Naive B cell (primary cell): ENCODE measurements around the gene AMBRA1. TPM values are rescaled to one million over a fixed set of nuclear protein-coding genes. Genes with fewer than 3 reads are reported as not detected.

Source experiments
- ATAC-seq, 2 donors: fragments of 150-1000 bp; cut with Tn5 transposase; 2 replicates each; pipeline ENCODE4 v1.10.0; 2021; ENCODE audit warnings: low read depth in 2 of 2, mild to moderate bottlenecking in 2 of 2, moderate library complexity in 2 of 2
- DNase-seq: peaks from one replicate; pipeline ENCODE4 v3.0.0; 2022
- H3K27ac Mint-ChIP-seq, 6 donors: one replicate each; pipeline ENCODE4 v1.8.0; 2020 to 2022; ENCODE audit warnings: mild to moderate bottlenecking in 6 of 6, mixed read lengths in 6 of 6, moderate library complexity in 5 of 6, inconsistent platforms in 2 of 6
- H3K27me3 Mint-ChIP-seq, 3 donors: one replicate each; pipeline ENCODE4 v1.8.0; 2021 to 2022; ENCODE audit warnings: mixed read lengths in 3 of 3, mild to moderate bottlenecking in 1 of 3
- H3K36me3 Mint-ChIP-seq, 2 donors: one replicate each; pipeline ENCODE4 v1.8.0; 2020 to 2022; ENCODE audit warnings: mixed read lengths in 2 of 2, inconsistent platforms in 1 of 2, mild to moderate bottlenecking in 1 of 2
- H3K4me1 Mint-ChIP-seq, 3 donors: one replicate each; pipeline ENCODE4 v1.8.0; 2020 to 2022; ENCODE audit warnings: mixed read lengths in 3 of 3, inconsistent platforms in 1 of 3, mild to moderate bottlenecking in 1 of 3, moderate library complexity in 1 of 3
- H3K4me3 Mint-ChIP-seq, 8 donors: one replicate each; pipeline ENCODE4 v1.8.0; 2020 to 2022; ENCODE audit warnings: mild to moderate bottlenecking in 8 of 8, mixed read lengths in 8 of 8, moderate library complexity in 8 of 8, inconsistent platforms in 2 of 8
- H3K9me3 Mint-ChIP-seq, 7 donors: one replicate each; pipeline ENCODE4 v1.8.0; 2020 to 2022; ENCODE audit warnings: mixed read lengths in 7 of 7, mild to moderate bottlenecking in 5 of 7, inconsistent platforms in 2 of 7, moderate library complexity in 1 of 7
- polyA plus RNA-seq, 6 donors: library from polyadenylated mRNA; unstranded; fragments of 300-500 nt; fragmentation: Illumina TruSeq; gene quantifications; one replicate each; pipeline ENCODE4 v1.2.3, GENCODE V29; 2021; ENCODE audit warnings: low read depth in 6 of 6

AMBRA1 gene
- polyA plus RNA-seq, 6 donors from 2014 or later: 6.6 to 11.3 (median 7.8) TPM

DNA sequence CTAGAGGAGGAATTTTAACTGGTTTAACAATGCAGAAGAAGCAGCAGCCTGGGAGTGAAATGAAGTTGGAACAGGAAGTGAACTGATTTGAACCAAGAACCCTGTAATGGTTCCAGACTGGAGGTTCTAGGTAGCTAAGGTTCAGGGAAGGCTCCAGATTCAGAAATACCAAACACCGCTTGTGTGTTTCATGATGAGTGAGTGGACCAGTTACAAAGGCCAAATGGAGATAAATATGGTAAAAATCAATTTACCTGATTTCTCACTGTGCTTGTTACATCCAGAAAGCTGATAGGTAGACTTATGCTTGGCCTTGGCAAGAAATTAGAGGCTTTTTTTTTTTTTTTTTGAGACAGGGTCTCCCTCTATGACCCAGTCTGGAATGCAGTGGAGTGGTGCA lies 36.4 kb upstream of the AMBRA1 start:
- H3K27me3 Mint-ChIP-seq: no peaks in the 10 kb centered on the region

DNA sequence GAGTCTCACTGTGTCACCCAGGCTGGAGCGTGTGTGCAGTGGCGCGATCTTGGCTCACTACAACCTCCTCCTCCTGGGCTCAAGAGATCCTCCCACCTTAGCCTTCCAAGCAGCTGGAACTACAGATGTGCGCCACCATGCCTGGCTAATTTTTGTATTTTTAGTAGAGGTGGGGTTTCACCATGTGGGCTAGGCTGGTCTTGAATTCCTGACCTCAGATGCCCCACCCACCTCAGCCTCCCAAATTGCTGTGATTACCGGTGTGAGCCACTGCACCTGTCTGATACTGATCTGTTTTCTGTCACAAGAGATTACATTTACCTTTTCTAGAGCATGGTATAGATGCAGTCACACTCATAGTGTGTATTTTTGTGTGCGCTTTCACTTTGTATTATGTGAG lies 35.1 kb upstream of the AMBRA1 start:
- H3K27me3 Mint-ChIP-seq: no peaks in the 10 kb centered on the region
- H3K4me1 Mint-ChIP-seq: peaks cover 0 to 25% (median 5%) of the 10 kb centered on the region in 3 donors
- H3K27ac Mint-ChIP-seq: peak overlapping the region in 1 of 6 donors; percentile 41
- no peak overlapping the region for H3K4me3 Mint-ChIP-seq
- ATAC-seq: no peak
- no peak for DNase-seq
- peaks cover 4 to 10% of the 10 kb centered on the region in 2 donors for H3K36me3 Mint-ChIP-seq
- H3K9me3 Mint-ChIP-seq: no peaks in the 10 kb centered on the region

More for the DNA sequence above, 36.4 kb upstream of the AMBRA1 start:
- Mint-ChIP-seq H3K27ac (no peak overlapping the region), H3K36me3 (peaks cover 4 to 7% of the 10 kb centered on the region in 2 donors), H3K4me3 (no peak overlapping the region), H3K9me3 (no peaks in the 10 kb centered on the region), H3K4me1 (peaks cover 0 to 17% (median 5%) of the 10 kb centered on the region in 3 donors)
- ATAC-seq (no peak), DNase-seq (no peak)

DNA sequence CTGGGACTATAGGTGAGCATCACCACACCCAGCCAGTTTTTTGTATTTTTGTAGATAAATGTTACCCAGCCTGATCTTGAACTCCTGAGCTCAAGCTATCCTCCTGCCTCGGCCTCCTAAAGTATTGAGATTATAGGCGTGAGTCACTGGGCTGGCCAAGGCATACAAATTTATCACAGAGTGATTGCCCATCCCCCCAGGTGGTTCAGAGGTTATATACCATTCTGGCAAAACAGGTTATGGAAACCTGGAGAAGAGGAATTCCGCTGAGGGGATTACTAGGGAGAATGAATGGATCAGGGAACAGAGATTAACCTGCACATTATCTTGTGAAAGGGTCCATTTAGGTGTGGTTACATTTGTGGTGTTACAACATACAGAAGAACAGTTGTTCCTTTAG lies 31.6 kb upstream of the AMBRA1 start:
- Mint-ChIP-seq H3K36me3 (peaks cover 9 to 10% of the 10 kb centered on the region in 2 donors), H3K27me3 (no peaks in the 10 kb centered on the region), H3K4me1 (peaks cover 0 to 38% (median 13%) of the 10 kb centered on the region in 3 donors), H3K4me3 (peak overlapping the region in 1 of 8 donors; percentile 29), H3K27ac (peak overlapping the region in 1 of 6 donors; percentile 61), H3K9me3 (no peaks in the 10 kb centered on the region)
- DNase-seq (no peak), ATAC-seq (no peak)

DNA sequence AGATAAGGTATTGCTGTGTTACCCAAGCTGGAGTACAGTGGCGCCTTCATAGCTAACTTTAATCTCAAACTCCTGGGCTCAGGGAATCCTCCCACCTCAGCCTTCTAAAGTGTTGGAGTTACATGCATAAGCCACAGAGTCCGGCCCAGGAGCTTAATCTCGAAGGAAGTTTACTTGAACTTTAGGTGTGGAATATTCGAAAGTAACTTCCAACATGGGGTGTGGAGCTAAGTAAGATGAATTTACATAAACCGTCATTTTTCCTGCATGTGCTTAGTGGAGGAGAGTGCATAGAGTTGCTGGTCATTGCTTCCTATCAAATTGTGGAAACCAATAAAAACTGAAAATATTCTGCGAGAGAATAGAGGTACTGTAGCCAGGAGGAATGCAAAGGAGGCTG lies 25.0 kb upstream of the AMBRA1 start:
- ATAC-seq (no peak), DNase-seq (no peak)
- peaks cover 0 to 5% of the 10 kb centered on the region in 2 donors for H3K36me3 Mint-ChIP-seq
- H3K27ac Mint-ChIP-seq: peak overlapping the region in 2 of 6 donors; percentile 73 to 100
- no peaks in the 10 kb centered on the region for H3K9me3 Mint-ChIP-seq
- H3K27me3 Mint-ChIP-seq: no peaks in the 10 kb centered on the region
- H3K4me1 Mint-ChIP-seq: peaks cover 26 to 43% (median 28%) of the 10 kb centered on the region in 3 donors
- peak overlapping the region in 7 of 8 donors; percentile 51 to 99 (median 94) for H3K4me3 Mint-ChIP-seq

DNA sequence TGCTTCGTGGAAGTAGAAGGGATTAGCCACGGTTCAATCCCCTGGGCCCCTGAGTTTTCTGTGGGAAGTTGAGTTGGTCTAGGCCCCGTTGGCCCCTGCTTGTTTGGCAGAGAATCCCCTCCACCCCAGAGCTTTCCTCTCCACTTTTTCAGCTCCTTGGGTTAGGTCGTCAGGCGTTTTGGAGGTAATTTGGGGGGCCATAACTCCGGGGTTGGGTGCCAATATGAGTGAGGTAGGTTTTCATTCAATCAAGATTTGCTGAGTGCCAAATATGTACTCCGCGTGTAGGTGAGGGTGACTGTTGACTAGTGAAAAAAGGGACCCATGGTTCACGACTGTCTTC lies 24.1 kb upstream of the AMBRA1 start:
- H3K9me3 Mint-ChIP-seq: no peaks in the 10 kb centered on the region
- no peak for DNase-seq
- no peaks in the 10 kb centered on the region for H3K27me3 Mint-ChIP-seq
- peak overlapping the region; percentile 92 to 99 (median 98) for H3K4me3 Mint-ChIP-seq
- no peak for ATAC-seq
- peak overlapping the region; percentile 99 to 100 (median 99) for H3K27ac Mint-ChIP-seq
- H3K36me3 Mint-ChIP-seq: peaks cover 0 to 5% of the 10 kb centered on the region in 2 donors
- peaks cover 26 to 46% (median 28%) of the 10 kb centered on the region in 3 donors for H3K4me1 Mint-ChIP-seq

DNA sequence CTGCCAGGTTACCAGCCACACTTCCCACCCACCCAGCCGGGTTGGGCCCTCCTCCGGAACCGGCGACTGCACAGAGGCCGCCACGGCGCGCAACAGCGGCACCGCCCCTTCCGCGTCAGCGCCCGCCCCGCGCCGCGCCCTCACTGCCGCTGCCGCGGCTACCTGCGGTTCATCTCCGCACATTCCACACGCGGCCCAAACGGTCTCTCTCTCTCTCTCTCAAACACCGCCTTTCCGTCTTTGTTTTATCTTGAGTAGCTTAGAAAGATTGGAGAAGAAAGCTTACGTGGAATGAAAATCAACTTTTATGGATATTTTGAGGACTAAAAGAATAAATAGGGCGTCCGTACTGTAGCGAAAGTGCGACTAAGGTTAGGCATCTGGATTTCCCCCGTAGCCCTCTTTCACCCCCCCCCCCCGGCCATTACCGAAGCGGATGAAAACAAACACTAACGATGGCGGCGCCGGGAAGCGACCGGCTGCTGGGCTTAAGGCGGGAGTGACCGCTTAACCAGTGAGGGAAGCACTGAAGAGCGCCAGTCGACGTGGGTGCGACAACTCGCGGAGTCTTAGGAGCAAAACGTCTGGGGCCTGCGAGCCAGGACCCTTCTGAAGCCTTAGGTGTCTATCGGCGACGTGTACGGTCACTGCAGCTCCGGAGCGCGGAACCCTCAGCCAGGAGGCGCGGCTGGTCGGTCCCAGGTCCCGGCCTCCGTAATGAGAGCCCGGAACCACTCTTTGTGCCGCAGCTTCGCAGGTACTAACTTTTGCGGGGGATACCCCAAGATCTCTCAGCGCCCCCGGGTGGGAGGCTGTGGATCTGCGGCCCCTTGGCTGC lies 23.5 kb upstream of the AMBRA1 start, which contains the start of the genes ATG13 and HARBI1:
Gene ATG13 (plus strand): TSS at position 420 of the 838 bp plus-strand sequence. CDS start 26,739 bp downstream, outside the sequence.
Gene HARBI1 (minus strand): TSS at position 94 of the 838 bp plus-strand sequence. CDS start 990 bp downstream, outside the sequence.
- H3K9me3 Mint-ChIP-seq: no peaks in the 10 kb centered on the region
- peaks cover 0 to 5% of the 10 kb centered on the region in 2 donors for H3K36me3 Mint-ChIP-seq
- peak; percentile 94 for DNase-seq
- ATAC-seq: peak; percentile 91 to 94
- no peaks in the 10 kb centered on the region for H3K27me3 Mint-ChIP-seq
- peak within 1 kb of the TSS; percentile 92 to 99 (median 98) for H3K4me3 Mint-ChIP-seq
- H3K4me1 Mint-ChIP-seq: peaks cover 26 to 47% (median 28%) of the 10 kb centered on the region in 3 donors
- H3K27ac Mint-ChIP-seq: peak within 1 kb of the TSS; percentile 99 to 100 (median 99)

DNA sequence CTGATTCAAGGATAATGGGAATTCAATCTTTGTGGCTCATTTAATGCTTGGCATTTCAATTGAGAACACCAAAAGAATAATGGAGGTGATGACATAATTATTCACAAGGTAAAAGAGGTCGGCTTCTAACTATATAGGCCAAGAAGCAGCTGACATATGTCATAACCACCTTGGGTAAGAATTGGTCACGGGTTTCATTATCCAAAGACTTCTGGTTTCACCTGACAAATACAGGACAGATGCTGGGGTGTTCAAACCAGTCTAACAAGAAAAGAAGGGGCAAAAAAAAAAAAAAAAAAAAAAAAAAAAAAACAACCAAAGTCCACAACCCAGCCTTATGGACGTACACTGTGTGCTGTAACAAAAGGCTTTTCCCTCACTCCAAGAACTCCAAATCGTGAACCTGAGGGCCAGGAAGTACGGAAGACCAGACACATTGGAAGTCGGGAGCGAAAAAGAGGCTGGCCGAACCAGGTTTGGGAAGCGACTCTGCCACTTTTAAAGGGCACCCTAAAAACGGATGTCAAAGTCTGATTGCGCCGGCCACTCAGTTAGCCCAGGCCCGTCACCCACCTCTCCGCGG lies 22.8 kb upstream of the AMBRA1 start:
- Mint-ChIP-seq H3K27me3 (no peaks in the 10 kb centered on the region), H3K4me1 (peaks cover 25 to 45% (median 26%) of the 10 kb centered on the region in 3 donors), H3K36me3 (peaks cover 0 to 2% of the 10 kb centered on the region in 2 donors), H3K4me3 (peak overlapping the region; percentile 92 to 99 (median 98)), H3K9me3 (no peaks in the 10 kb centered on the region), H3K27ac (peak overlapping the region; percentile 99 to 100 (median 99))
- no peak for DNase-seq
- no peak for ATAC-seq

DNA sequence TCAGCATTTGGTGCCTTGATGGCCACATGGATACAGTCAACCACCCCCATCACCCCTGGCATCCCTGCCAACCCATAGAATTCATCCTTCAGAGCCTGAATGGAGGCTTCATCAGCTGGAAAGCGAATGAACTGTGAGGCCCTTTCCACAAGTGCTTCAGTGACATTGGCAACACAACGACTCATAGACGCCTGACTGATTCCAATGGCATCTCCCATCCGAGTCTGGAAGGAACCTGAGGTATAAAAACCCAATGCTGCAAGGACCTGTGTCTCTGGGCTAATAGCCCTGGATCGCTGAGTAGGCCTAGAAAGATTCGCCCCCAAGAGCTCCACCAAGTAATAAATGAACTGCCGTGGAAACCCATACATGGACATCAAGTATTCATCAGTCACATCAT lies 21.9 kb upstream of the AMBRA1 start:
- no peaks in the 10 kb centered on the region for H3K36me3 Mint-ChIP-seq
- peak overlapping the region in 3 of 6 donors; percentile 4 to 100 (median 78) for H3K27ac Mint-ChIP-seq
- H3K4me3 Mint-ChIP-seq: peak overlapping the region in 6 of 8 donors; percentile 36 to 99 (median 96)
- peaks cover 20 to 38% (median 26%) of the 10 kb centered on the region in 3 donors for H3K4me1 Mint-ChIP-seq
- no peak for ATAC-seq
- no peaks in the 10 kb centered on the region for H3K9me3 Mint-ChIP-seq
- H3K27me3 Mint-ChIP-seq: no peaks in the 10 kb centered on the region
- DNase-seq: no peak

DNA sequence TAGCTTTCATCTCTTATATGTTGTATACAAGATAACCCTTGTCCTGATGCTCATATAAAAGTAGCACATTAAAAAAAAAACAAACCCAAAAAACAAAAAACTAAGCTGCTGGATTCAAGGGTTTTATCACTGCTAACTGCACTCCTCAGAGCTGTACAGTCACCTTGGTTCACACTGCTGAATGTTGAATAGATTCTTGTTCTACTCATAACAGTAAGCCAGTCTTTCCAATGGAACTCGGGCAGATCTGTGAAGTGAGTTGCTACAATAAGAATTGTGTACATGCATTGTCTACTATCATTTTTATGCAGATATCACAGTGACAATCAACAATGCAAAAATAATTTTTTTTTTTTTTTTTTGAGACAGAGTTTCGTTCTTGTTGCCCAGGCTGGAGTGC lies 18.5 kb upstream of the AMBRA1 start:
- ATAC-seq: no peak
- Mint-ChIP-seq H3K27me3 (no peaks in the 10 kb centered on the region), H3K9me3 (no peaks in the 10 kb centered on the region), H3K36me3 (no peaks in the 10 kb centered on the region), H3K4me3 (no peak overlapping the region), H3K4me1 (peaks cover 7 to 14% (median 11%) of the 10 kb centered on the region in 3 donors), H3K27ac (no peak overlapping the region)
- DNase-seq: no peak

DNA sequence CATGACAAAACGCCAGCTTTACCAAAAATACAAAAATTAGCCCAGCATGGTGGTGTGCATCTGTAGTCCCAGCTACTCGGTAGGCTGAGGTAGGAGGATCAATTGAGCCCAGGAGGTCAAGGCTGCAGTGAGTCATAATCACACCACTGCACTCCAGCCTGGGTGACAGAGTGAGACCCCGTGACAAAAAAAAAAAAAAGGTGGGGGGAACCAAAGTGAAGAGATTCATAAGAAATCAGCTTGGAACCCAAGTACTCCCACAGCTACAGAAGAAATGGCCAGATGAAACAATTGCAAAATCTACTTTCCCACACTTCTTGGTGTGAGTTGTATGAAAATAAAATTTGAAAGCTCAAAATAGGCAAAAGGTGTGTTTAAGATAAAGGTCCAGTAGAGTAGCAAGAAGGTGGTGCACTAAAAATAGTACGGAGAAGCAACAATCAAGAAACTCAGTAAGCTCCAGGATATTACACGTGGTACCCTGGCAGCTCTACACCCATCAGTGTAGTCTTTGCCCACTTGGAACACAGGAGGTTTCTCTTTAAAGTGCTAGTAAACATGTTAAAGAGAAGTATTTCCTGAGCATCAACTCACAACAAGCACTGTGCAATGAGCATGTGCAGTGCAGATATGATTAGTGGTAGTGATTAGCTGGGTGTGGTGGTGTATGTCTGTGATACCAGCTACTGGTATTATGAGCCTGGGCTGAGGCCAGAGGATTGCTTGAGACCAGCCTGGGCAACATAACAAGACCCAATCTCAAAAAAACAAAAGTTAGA lies 17.9 kb upstream of the AMBRA1 start:
- Mint-ChIP-seq H3K9me3 (no peaks in the 10 kb centered on the region), H3K36me3 (no peaks in the 10 kb centered on the region), H3K4me3 (no peak overlapping the region), H3K27ac (peak overlapping the region in 1 of 6 donors; percentile 47), H3K4me1 (peaks cover 4 to 12% (median 5%) of the 10 kb centered on the region in 3 donors), H3K27me3 (no peaks in the 10 kb centered on the region)
- no peak for ATAC-seq
- DNase-seq: no peak

DNA sequence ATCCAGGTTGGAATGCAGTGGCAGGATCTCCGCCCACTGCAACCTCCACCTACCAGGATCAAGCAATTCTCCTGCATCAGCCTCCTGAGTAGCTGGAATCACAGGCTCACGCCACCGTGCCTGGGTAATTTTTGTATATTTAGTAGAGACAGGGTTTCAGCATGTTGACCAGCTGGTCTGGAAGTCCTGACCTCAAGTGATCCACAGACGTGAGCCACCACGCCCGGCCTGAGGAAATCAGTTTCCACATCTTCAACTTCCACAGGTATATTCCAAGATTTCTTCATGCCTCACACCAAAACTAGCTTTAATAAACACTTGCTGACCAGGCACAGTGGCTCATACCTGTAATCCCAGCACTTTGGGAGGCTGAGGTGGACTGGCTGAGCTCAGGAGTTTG lies 15.6 kb upstream of the AMBRA1 start:
- ATAC-seq: no peak
- peaks cover 0 to 4% (median 0%) of the 10 kb centered on the region in 7 donors for H3K9me3 Mint-ChIP-seq
- peaks cover 0 to 7% (median 0%) of the 10 kb centered on the region in 3 donors for H3K4me1 Mint-ChIP-seq
- H3K27ac Mint-ChIP-seq: no peak overlapping the region
- no peak for DNase-seq
- H3K36me3 Mint-ChIP-seq: no peaks in the 10 kb centered on the region
- H3K4me3 Mint-ChIP-seq: no peak overlapping the region
- H3K27me3 Mint-ChIP-seq: no peaks in the 10 kb centered on the region

DNA sequence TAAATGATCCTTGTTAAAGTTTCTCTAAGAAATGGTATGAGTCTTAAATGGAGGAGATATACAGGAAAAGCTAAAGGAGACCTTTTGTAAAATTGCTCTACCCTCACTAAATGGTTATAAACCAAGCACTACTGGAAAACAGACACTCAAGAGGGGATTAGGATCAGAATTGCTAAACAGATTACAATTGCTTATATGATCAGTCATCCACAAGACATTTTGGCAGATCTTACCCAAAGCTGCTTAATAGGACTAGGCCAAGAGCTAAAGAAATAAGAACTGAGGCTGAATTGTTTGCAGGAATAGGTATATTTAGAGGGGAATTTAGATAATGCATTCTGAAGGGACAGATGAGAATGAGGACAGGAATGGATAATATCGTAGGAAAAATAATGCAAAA lies 13.7 kb upstream of the AMBRA1 start:
- Mint-ChIP-seq H3K36me3 (peaks cover 7 to 10% of the 10 kb centered on the region in 2 donors), H3K9me3 (peaks cover 5 to 11% (median 8%) of the 10 kb centered on the region in 7 donors), H3K4me1 (peaks cover 8 to 15% (median 9%) of the 10 kb centered on the region in 3 donors), H3K4me3 (no peak overlapping the region), H3K27me3 (no peaks in the 10 kb centered on the region), H3K27ac (no peak overlapping the region)
- ATAC-seq (no peak), DNase-seq (no peak)

DNA sequence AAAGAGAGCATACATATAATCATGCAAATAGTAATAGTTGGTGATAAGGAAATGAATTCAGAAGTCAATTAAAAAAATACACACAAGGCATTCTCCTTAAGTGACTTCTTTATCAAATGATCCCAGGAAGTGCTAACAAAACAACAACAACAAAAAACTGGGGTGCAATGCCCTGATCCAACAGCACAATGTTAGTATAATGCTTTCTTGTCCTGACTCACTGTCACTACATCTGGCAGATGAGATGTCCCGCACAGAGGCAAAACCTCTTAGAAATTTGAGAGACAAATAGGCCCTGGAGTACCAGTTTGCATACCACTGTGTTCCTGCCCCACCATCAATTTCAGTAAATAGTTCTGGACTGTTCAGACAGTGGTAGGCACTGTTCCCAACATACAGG lies 11.0 kb upstream of the AMBRA1 start:
- no peaks in the 10 kb centered on the region for H3K27me3 Mint-ChIP-seq
- ATAC-seq: no peak
- H3K9me3 Mint-ChIP-seq: peaks cover 5 to 11% (median 8%) of the 10 kb centered on the region in 7 donors
- H3K4me1 Mint-ChIP-seq: peaks cover 9 to 15% (median 13%) of the 10 kb centered on the region in 3 donors
- H3K27ac Mint-ChIP-seq: no peak overlapping the region
- no peak overlapping the region for H3K4me3 Mint-ChIP-seq
- peaks cover 7 to 10% of the 10 kb centered on the region in 2 donors for H3K36me3 Mint-ChIP-seq
- DNase-seq: no peak
